Tibial artery (tissue), 4 donors: Measurements from ENCODE around the gene CEMP1.

ENCODE experiments used
- DNase-seq, 2 donors: peaks; one replicate each; pipeline ENCODE4 v3.0.0-alpha.2; 2019
- H3K27ac ChIP-seq, 2 donors: fragments of 200-600 bp; sonication (generic) in 1 of 2; 1 replicate in 1 of 2; 2 replicates in 1 of 2; pipeline ENCODE4 v1.5.1; 2018 to 2019; ENCODE audit warnings: mild to moderate bottlenecking in 1 of 2
- H3K27me3 ChIP-seq, 2 donors: fragments of 200-600 bp; sonication (generic) in 1 of 2; one replicate each; pipeline versions ENCODE4 v1.5.1 to v1.6.0; 2016 to 2019
- H3K36me3 ChIP-seq, 3 donors: fragments of 200-600 bp; sonication (generic) in 2 of 3; one replicate each; pipeline ENCODE4 v1.5.1; 2016 to 2019; ENCODE audit warnings: mild to moderate bottlenecking in 2 of 3
- H3K4me1 ChIP-seq, 4 donors: fragments of 200-600 bp; sonication (generic) in 2 of 4; 1 replicate in 3 of 4; 2 replicates in 1 of 4; pipeline ENCODE4 v1.5.1; 2016 to 2019
- H3K4me3 ChIP-seq, 2 donors: fragments of 200-600 bp; sonication (generic) in 1 of 2; 1 replicate in 1 of 2; 2 replicates in 1 of 2; pipeline ENCODE4 v1.5.1; 2018 to 2019; ENCODE audit warnings: mild to moderate bottlenecking in 2 of 2
- H3K9me3 ChIP-seq, 3 donors: fragments of 200-600 bp; sonication (generic) in 1 of 3; one replicate each; pipeline ENCODE4 v1.5.1; 2016 to 2019
- CTCF ChIP-seq, 2 experiments: fragments of 200-600 bp in 1 of 2; fragments of 450-650 bp in 1 of 2; IDR thresholded peaks; one replicate each; pipeline ENCODE4 v1.5.1; 2017 to 2019; ENCODE audit warnings: antibody characterized with exemption in 2 of 2, mild to moderate bottlenecking in 1 of 2, moderate library complexity in 1 of 2
- intact Hi-C: fragments of 100-400 bp; cut with DNase I; formaldehyde crosslinking; loops from one replicate; pipeline ENCODE4 v1.15.0; 2023; ENCODE audit warnings: low total_unique reads

Gene CEMP1

GRCh38 chr16:2516391-2517240 lies 14.6 kb downstream of the CEMP1 start:
- no peak for TF ChIP-seq CTCF (IDR thresholded peaks at IDR 0.05)
- intact Hi-C loops, result no loop called here
- H3K4me3 ChIP-seq, result peak overlapping the region; percentile 20 to 99
- H3K27ac ChIP-seq, result peak overlapping the region in 1 of 2 donors; percentile 99
- no peak for DNase-seq
- peaks cover 0 to 5% (median 0%) of the 10 kb centered on the region in 3 donors for H3K36me3 ChIP-seq
- H3K27me3 ChIP-seq, result no peaks in the 10 kb centered on the region
- peaks cover 7 to 79% (median 70%) of the 10 kb centered on the region in 4 donors for H3K4me1 ChIP-seq
- no peaks in the 10 kb centered on the region for H3K9me3 ChIP-seq

- peak overlapping the region; percentile 99 for H3K27ac ChIP-seq
- DNase-seq, result no peak
- no peak for TF ChIP-seq CTCF (IDR thresholded peaks at IDR 0.05)
- H3K9me3 ChIP-seq, result no peaks in the 10 kb centered on the region
- H3K4me3 ChIP-seq, result peak overlapping the region; percentile 89 to 99
- intact Hi-C loops, result no loop called here
- no peaks in the 10 kb centered on the region for H3K27me3 ChIP-seq
- peaks cover 0 to 5% (median 0%) of the 10 kb centered on the region in 3 donors for H3K36me3 ChIP-seq
- H3K4me1 ChIP-seq, result peaks cover 7 to 71% (median 67%) of the 10 kb centered on the region in 4 donors
These were observed 15.9 kb downstream of the CEMP1 start for GRCh38 chr16:2515180-2515851.

- no peak for DNase-seq
- Histone ChIP-seq H3K4me1 (peaks cover 6 to 67% (median 64%) of the 10 kb centered on the region in 4 donors), H3K4me3 (peak overlapping the region; percentile 89 to 99), H3K9me3 (no peaks in the 10 kb centered on the region), H3K27me3 (no peaks in the 10 kb centered on the region), H3K27ac (peak overlapping the region; percentile 99), H3K36me3 (peaks cover 0 to 5% (median 0%) of the 10 kb centered on the region in 3 donors)
- intact Hi-C loops, result no loop called here
- TF ChIP-seq CTCF (IDR thresholded peaks at IDR 0.05), result no peak
These were observed 16.7 kb downstream of the CEMP1 start for GRCh38 chr16:2514333-2515179.

GRCh38 chr16:2513405-2514332 lies 17.5 kb downstream of the CEMP1 start, which contains the start of gene ATP6V0C:
ATP6V0C (plus strand) TSS chr16:2513952; CDS start chr16:2514104, 152 bp downstream.
- Histone ChIP-seq H3K9me3 (no peaks in the 10 kb centered on the region), H3K4me1 (peaks cover 0 to 58% (median 55%) of the 10 kb centered on the region in 4 donors), H3K27me3 (no peaks in the 10 kb centered on the region), H3K36me3 (peaks cover 0 to 5% (median 0%) of the 10 kb centered on the region in 3 donors), H3K27ac (peak within 1 kb of the TSS; percentile 99), H3K4me3 (peak within 1 kb of the TSS; percentile 89 to 99)
- peak; percentile 94 to 95 for DNase-seq
- intact Hi-C loops, result no loop called here
- no peak for TF ChIP-seq CTCF (IDR thresholded peaks at IDR 0.05)
